ENCODE results near the gene MACROD2.

GRCh38 chr20:14134004-14134403 lies 138.7 kb downstream of the MACROD2 start:
- TF ChIP-seq CTCF (conservative IDR thresholded peaks at IDR 0.05; ENCODE audit: low read depth, low read length), result no peak
- no peak for TF ChIP-seq EZH2 (IDR thresholded peaks at IDR 0.05; ENCODE audit: borderline replicate concordance, low read depth, low read length, poor library complexity, severe bottlenecking)
